Measurements from ENCODE around the gene SLC30A1.

SLC30A1 gene

GRCh38 chr1:211607754-211608473 lies 29.0 kb upstream of the SLC30A1 start:
- DNase-seq (ENCODE audit: low read depth), result no peak

DNA sequence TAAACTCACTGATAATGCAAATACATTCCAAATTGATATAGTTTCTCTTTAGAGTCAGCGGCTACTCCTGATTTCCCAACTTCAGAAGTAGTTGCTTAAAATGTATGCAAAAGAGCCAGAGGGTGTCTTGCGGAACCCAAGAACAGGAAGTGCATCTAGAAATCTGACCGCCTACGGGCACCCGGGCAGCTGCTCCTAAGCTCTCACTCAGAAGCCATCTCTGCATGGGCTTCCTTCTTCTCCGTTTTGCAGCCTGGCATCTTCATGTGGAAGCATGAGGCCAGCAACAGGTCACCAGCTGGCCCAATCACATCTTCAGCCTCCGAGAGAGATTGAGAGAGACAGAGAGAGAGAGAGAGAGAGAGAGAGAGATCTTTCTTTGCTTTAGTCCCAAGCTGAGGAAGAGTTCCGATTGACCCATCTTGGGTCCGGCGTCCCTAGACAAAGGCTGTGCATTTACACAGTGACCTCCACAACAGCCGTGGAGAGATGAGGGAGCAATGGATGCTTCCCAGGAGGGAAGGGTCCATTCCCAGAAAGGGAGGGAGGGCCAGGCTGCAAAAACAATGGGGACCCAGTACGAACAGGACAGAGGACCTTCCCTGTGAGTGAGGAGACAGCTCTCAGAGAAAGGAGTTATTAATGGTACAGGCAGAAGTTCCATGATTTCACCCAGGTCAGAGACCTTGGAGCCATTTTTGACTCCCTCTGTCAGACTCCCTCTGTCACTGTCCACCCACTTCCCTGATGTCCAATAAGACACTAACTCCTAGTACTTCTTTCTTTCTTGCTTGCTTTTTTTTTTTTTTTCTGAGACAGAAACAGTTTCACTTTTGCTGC lies 28.2 kb upstream of the SLC30A1 start:
- peak; percentile 71 for DNase-seq (ENCODE audit: low read depth)

DNA sequence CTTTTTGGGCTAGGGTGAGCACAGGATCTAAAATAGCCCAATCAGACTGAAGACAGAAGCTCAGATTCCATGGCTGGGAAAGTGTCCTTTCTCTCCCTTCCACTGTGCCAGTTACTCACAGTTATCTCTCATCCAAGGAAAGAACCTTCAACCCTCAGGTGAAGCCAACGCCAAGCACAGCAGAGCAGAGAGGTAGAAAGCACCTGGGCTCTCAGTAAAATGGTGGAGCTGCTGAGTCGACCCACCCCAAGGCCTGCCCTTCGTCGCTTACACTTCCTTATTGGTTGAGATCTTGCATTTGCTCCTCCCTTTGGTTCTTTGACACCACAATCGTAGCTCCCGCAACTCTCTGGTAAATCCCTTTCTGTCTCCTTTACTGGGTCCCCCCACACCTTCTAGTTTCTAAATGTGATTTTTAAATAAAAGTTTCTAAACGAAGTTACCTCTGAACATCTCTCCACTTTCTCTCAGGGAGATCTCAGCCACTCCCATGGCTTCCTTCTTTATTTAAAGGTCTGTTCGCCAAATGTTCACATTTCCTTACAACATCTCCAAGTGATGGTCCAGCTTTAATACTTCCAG lies 27.5 kb upstream of the SLC30A1 start:
- DNase-seq (ENCODE audit: low read depth), result no peak

- DNase-seq (ENCODE audit: low read depth), result no peak
Measured at GRCh38 chr1:211605603-211606331, 26.8 kb upstream of the SLC30A1 start.

GRCh38 chr1:211605034-211605433 lies 26.1 kb upstream of the SLC30A1 start:
- DNase-seq (ENCODE audit: low read depth), result no peak

DNA sequence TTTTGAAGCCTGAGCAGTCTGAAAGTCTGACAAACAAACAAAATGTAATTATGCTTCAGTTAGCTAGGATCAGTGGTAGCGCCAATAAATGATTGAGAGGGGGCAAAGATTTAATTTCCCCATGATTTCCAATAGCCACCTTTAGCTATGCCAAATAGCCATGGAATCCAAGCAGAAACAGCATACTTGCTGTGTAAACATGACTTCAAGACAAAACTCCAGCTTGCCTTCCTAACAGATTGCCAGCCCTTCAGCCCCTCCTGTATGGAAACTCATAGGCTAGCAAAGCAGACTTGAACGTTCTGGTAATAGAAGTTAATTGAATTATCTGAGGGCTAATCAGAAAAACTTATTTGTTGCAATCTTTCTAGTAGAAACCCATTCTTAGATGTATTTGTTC lies 25.6 kb upstream of the SLC30A1 start:
- no peak for DNase-seq (ENCODE audit: low read depth)

DNA sequence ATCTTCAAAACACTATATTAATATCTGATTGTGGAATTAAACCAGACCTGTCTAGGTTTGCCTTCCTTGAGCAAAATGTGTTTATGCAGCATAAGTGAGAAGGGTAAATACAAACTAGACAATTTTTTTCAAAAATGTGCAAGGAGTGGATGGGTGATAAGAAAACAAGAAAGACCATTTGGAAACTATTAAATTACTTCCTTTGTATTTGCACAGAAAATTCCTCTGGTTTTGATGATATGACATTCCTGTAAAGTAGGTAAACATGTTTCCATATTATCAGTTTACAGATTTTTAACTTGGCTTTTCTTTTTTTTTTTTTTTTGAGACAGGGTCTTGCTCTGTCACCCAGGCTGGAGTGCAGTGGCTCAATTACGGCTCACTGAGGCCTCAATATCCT lies 24.8 kb upstream of the SLC30A1 start:
- no peak for DNase-seq (ENCODE audit: low read depth)

DNA sequence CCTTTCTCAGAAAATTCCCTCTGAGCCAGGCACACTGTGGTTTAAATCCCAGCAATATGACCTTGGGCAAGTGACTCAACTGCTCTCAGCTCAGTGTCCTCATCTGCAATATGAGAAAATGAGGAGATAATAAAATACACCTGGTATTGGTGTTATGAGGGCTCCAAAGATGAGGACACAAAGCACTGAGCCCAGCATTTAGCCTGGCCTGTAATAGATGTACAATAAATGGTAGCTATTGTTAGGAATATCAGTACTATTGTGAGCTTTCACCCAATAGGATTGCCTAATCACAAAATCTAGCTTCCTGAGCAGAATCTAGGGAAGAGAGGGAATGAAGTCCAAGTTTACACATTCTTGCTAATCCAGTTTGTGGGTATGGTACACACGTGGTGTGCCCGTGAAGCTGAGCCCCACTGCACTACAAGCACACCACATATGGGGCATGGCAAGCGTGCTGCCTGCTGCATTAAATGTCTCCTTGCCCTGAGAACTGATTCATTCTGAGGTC lies 24.3 kb upstream of the SLC30A1 start:
- no peak for DNase-seq (ENCODE audit: low read depth)

DNA sequence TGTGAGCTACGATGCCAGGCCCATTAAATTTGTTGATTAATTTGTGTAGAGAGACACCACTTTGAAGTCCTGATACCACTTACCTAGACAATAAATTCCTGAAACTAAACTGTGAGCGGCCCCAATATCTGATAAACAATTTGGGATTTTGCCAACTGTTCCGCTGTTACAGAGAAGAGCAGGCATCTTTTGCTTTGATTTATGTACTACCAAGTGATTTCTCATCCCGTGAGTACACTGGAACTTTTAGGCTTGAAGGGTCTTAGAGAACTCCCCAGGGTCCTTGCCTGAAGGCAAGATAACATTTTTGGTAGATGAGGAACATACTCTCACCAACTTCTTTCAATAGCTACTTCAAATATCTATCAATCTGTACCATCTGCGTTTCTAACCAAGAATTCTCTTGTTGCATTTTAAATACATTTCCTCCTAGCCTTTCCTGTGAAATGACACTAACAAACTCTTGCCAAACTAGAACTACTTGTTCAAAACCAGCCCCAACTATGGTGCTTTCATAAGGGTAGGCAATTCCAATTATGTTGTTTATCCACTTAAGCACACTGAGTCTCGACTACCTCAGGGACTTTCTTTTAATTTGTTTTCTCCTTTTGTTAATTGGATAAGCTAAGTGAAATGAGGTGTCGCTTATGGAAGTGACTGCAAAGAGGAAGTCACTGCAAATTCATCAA lies 23.2 kb upstream of the SLC30A1 start:
- no peak for DNase-seq (ENCODE audit: low read depth)

DNA sequence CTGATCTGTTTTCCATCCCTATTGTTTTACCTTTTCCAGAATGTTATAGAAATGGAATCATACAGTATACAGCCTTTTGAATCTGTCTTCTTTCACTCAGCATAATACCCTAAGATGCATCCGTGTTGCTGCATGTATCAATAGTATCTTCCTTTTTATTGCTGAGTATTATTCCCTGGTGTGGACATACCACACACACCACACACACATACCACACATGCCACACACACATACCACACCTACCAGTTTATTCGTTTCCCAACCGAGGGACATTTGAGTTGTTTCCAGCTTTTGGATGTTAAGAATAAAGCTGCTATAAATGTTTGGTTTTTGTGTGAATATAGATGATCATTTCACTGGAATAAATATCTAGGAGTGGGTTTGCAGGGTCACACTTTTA lies 22.2 kb upstream of the SLC30A1 start:
- no peak for DNase-seq (ENCODE audit: low read depth)

GRCh38 chr1:211599250-211599649 lies 20.3 kb upstream of the SLC30A1 start:
- no peak for DNase-seq (ENCODE audit: low read depth)

- no peak for DNase-seq (ENCODE audit: low read depth)
Measured at GRCh38 chr1:211598514-211598913, 19.6 kb upstream of the SLC30A1 start.

GRCh38 chr1:211596418-211597181 lies 17.6 kb upstream of the SLC30A1 start:
- DNase-seq (ENCODE audit: low read depth), result no peak

- DNase-seq (ENCODE audit: low read depth), result no peak
Measured at GRCh38 chr1:211595419-211595818, 16.5 kb upstream of the SLC30A1 start.

GRCh38 chr1:211591980-211592493 lies 13.1 kb upstream of the SLC30A1 start:
- peak; percentile 88 for DNase-seq (ENCODE audit: low read depth)

- DNase-seq (ENCODE audit: low read depth), result peak; percentile 84
Measured at GRCh38 chr1:211589782-211590721, 11.1 kb upstream of the SLC30A1 start.

- DNase-seq (ENCODE audit: low read depth), result no peak
Measured at GRCh38 chr1:211588711-211589110, 9.8 kb upstream of the SLC30A1 start.

DNA sequence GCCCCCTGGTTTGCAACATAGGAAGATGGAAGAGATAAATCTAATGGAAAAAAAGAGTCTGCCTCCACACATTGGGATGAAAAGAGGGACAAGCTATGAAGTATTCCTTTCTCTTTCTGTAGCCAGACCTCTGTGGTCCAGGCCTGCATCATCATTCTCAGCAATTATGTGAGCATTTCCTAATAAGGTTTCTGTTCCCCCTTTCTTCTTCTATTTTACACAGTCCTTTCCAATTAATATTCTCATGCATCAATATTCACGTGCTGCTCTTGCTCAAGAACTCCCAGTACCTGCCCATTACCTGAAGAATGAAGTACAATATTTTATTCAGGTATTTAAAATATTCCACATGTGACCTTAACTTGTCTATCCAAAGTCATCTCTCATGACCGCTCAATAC lies 8.2 kb upstream of the SLC30A1 start:
- DNase-seq (ENCODE audit: low read depth), result no peak

DNA sequence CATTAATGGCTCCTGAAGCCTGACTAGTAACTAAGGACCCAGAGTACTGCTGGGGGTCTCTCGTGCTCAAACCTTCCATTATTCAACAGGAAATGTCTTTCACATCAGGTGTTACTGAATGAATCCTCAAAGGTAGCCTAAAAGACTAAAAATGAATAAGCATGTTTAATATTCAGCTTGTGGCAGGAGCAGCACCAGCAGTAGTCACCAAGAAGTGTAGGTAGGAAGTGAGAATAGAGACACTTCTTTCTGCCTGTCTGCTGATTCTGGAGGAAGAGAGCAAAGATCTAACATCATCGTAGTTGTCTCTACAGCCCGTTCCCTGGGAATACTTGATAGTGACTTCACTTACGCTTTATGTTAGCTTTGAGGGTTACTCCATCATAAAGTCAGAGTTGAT lies 7.6 kb upstream of the SLC30A1 start:
- DNase-seq (ENCODE audit: low read depth), result no peak
